Activated CD4-positive, alpha-beta T cell treated with anti-CD3 and anti-CD28 coated beads, Interleukin-2, Interleukin-4, amounts not matched to agents 100 ng/mL and 50 ng/mL, durations not matched to agents 16 hours and 8 hours (primary cell): Measurements from ENCODE around the gene NELFB.

Source experiments
- DNase-seq: peaks from one replicate; pipeline ENCODE4 v3.0.0-alpha.2; 2020; ENCODE audit warnings: low spot score

The NELFB gene

GRCh38 chr9:137314561-137315560 lies 59.7 kb downstream of the NELFB start:
- no peak for DNase-seq

GRCh38 chr9:137315581-137316011 lies 60.5 kb downstream of the NELFB start:
- DNase-seq, result no peak

GRCh38 chr9:137316012-137316981 lies 61.2 kb downstream of the NELFB start:
- DNase-seq, result no peak

- DNase-seq, result no peak
Measured at GRCh38 chr9:137317021-137317717, 62.0 kb downstream of the NELFB start.

- no peak for DNase-seq
Measured at GRCh38 chr9:137317718-137318511, 62.8 kb downstream of the NELFB start.

GRCh38 chr9:137318602-137319001 lies 63.5 kb downstream of the NELFB start:
- no peak for DNase-seq

GRCh38 chr9:137319011-137319738 lies 64.0 kb downstream of the NELFB start:
- no peak for DNase-seq

GRCh38 chr9:137319739-137320551 lies 64.8 kb downstream of the NELFB start:
- DNase-seq, result no peak

GRCh38 chr9:137320555-137321384 lies 65.6 kb downstream of the NELFB start:
- DNase-seq, result no peak

- no peak for DNase-seq
Measured at GRCh38 chr9:137321726-137322361, 66.7 kb downstream of the NELFB start.
